ENCODE measurements around the gene PSMD9.
A peak's percentile ranks its signal among the peaks of the same experiment; 100 is the strongest.
"Not testable (repeated sequence)": the region's sequence is repeated elsewhere in the genome, so short reads cannot be mapped to it uniquely, and the experiment has no call there.

PSMD9 gene

DNA sequence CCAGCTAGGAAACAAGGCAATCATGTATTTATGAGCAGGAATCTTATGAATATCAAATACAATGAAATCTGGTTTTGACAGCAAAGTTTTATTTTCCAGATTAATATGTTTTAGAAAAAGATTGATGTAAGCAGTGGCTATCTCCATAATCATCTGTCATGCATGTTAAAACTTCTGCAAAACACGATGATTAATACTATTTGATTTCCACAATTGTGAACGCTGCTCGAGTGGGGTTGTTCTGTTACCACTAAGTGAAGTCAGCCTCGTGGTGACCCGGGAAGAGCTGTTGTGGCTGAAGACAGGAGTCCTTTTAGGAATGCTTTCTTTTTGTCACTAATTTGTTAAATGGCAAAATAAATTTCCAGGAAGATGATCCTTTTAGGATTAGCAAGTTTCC is 39.2 kb downstream of the PSMD9 start:
- WGBS (ENCODE audit: extremely low coverage, insufficient coverage, insufficient read length), result no CpG with 5 or more reads among the region's 5 CpGs
- peaks cover 8% of the 10 kb centered on the region for H3K79me1 ChIP-seq (ENCODE audit: low read length)
- H3K4me3 ChIP-seq (ENCODE audit: low read depth, low read length), result no peak overlapping the region
- H3K4me2 ChIP-seq (ENCODE audit: low read length), result no peak overlapping the region
- no peak overlapping the region for H2AK5ac ChIP-seq (ENCODE audit: low read length)
- no peaks in the 10 kb centered on the region for H3K27me3 ChIP-seq (ENCODE audit: insufficient read depth, low read length)
- H4K12ac ChIP-seq (ENCODE audit: low read depth, low read length), result no peak overlapping the region
- no peak overlapping the region for H2BK5ac ChIP-seq (ENCODE audit: low read depth, low read length, poor library complexity)
- no peak overlapping the region for H4K8ac ChIP-seq (ENCODE audit: low read depth, low read length)
- H3K18ac ChIP-seq (ENCODE audit: low read length), result no peak overlapping the region
- H2BK12ac ChIP-seq (ENCODE audit: low read length), result no peak overlapping the region
- no peak overlapping the region for H3K23ac ChIP-seq (ENCODE audit: low read length)
- H3K79me2 ChIP-seq (ENCODE audit: control insufficient read depth, insufficient read depth, low read length, poor library complexity), result no peaks in the 10 kb centered on the region
- H3K14ac ChIP-seq (ENCODE audit: low read length), result no peak overlapping the region
- no peak for DNase-seq
- no peak overlapping the region for H2BK120ac ChIP-seq (ENCODE audit: insufficient read depth, low read length, poor library complexity)
- no peak overlapping the region for H3K27ac ChIP-seq (ENCODE audit: low read depth, low read length)
- H4K91ac ChIP-seq (ENCODE audit: low read depth, low read length), result no peak overlapping the region
- no peak overlapping the region for H2AFZ ChIP-seq (ENCODE audit: insufficient read depth, low read length, poor library complexity)
- peaks cover 10 to 17% of the 10 kb centered on the region in 2 experiments for H3K4me1 ChIP-seq (ENCODE audit: control insufficient read depth in 1 of 2, insufficient read depth in 2 of 2, low read length in 2 of 2)
- H3K9me3 ChIP-seq (ENCODE audit: insufficient read depth, low read depth, low read length), result no peaks in the 10 kb centered on the region
- H3K9ac ChIP-seq (ENCODE audit: low read length), result no peak overlapping the region
- no peak overlapping the region for H3K4ac ChIP-seq (ENCODE audit: low read depth, low read length)
- no peaks in the 10 kb centered on the region for H3K36me3 ChIP-seq (ENCODE audit: control insufficient read depth in 1 of 2, insufficient read depth in 2 of 2, low read length in 2 of 2)

GRCh38 chr12:121929545-121929944 is 41.0 kb downstream of the PSMD9 start:
- WGBS (ENCODE audit: extremely low coverage, insufficient coverage, insufficient read length), result no CpG with 5 or more reads among the region's 7 CpGs
- not testable (repeated sequence) for H3K18ac ChIP-seq (ENCODE audit: low read length); H3K4me2 ChIP-seq (ENCODE audit: low read length); H3K36me3 ChIP-seq (ENCODE audit: control insufficient read depth in 1 of 2, insufficient read depth in 2 of 2, low read length in 2 of 2); H2AFZ ChIP-seq (ENCODE audit: insufficient read depth, low read length, poor library complexity); H3K9me3 ChIP-seq (ENCODE audit: insufficient read depth, low read depth, low read length); H3K23ac ChIP-seq (ENCODE audit: low read length); H4K12ac ChIP-seq (ENCODE audit: low read depth, low read length); H2BK5ac ChIP-seq (ENCODE audit: low read depth, low read length, poor library complexity); H4K8ac ChIP-seq (ENCODE audit: low read depth, low read length); H2BK120ac ChIP-seq (ENCODE audit: insufficient read depth, low read length, poor library complexity); H3K9ac ChIP-seq (ENCODE audit: low read length); H2AK5ac ChIP-seq (ENCODE audit: low read length); H4K91ac ChIP-seq (ENCODE audit: low read depth, low read length); H3K27me3 ChIP-seq (ENCODE audit: insufficient read depth, low read length); DNase-seq; H3K79me2 ChIP-seq (ENCODE audit: control insufficient read depth, insufficient read depth, low read length, poor library complexity); H3K14ac ChIP-seq (ENCODE audit: low read length); H3K4me3 ChIP-seq (ENCODE audit: low read depth, low read length); H3K4ac ChIP-seq (ENCODE audit: low read depth, low read length); H2BK12ac ChIP-seq (ENCODE audit: low read length); H3K79me1 ChIP-seq (ENCODE audit: low read length); H3K27ac ChIP-seq (ENCODE audit: low read depth, low read length)
- peaks cover 14 to 26% of the 10 kb centered on the region in 2 experiments for H3K4me1 ChIP-seq (ENCODE audit: control insufficient read depth in 1 of 2, insufficient read depth in 2 of 2, low read length in 2 of 2)

DNA sequence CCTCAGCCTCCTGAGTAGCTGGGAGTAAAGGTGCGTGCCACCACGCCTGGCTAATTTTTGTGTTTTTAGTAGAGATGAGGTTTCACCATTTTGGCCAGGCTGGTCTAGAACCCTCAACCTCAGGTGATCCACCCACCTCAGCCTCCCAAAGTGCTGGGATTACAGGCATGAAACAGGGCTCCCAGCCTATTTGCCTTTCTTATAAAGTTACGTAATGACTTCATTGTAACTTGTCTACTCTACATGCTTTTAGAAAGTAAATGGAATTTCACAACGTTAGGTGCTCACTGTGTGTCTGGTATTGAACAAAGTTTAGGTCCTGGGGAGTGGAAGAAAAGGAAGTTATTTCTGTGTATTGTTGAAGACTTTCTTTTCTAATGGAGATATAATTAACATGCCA is 42.3 kb downstream of the PSMD9 start:
- no peak overlapping the region for H2AFZ ChIP-seq (ENCODE audit: insufficient read depth, low read length, poor library complexity)
- H3K14ac ChIP-seq (ENCODE audit: low read length), result no peak overlapping the region
- no peak overlapping the region for H3K4me3 ChIP-seq (ENCODE audit: low read depth, low read length)
- no peak overlapping the region for H3K27ac ChIP-seq (ENCODE audit: low read depth, low read length)
- no CpG with 5 or more reads among the region's 4 CpGs for WGBS (ENCODE audit: extremely low coverage, insufficient coverage, insufficient read length)
- H2BK120ac ChIP-seq (ENCODE audit: insufficient read depth, low read length, poor library complexity), result no peak overlapping the region
- peaks cover 8 to 17% of the 10 kb centered on the region in 2 experiments for H3K4me1 ChIP-seq (ENCODE audit: control insufficient read depth in 1 of 2, insufficient read depth in 2 of 2, low read length in 2 of 2)
- H3K9me3 ChIP-seq (ENCODE audit: insufficient read depth, low read depth, low read length), result peaks cover 1% of the 10 kb centered on the region
- no peaks in the 10 kb centered on the region for H3K79me1 ChIP-seq (ENCODE audit: low read length)
- H3K36me3 ChIP-seq (ENCODE audit: control insufficient read depth in 1 of 2, insufficient read depth in 2 of 2, low read length in 2 of 2), result no peaks in the 10 kb centered on the region
- no peak overlapping the region for H2BK12ac ChIP-seq (ENCODE audit: low read length)
- H3K4ac ChIP-seq (ENCODE audit: low read depth, low read length), result no peak overlapping the region
- H3K27me3 ChIP-seq (ENCODE audit: insufficient read depth, low read length), result no peaks in the 10 kb centered on the region
- DNase-seq, result no peak
- H3K9ac ChIP-seq (ENCODE audit: low read length), result no peak overlapping the region
- no peak overlapping the region for H4K12ac ChIP-seq (ENCODE audit: low read depth, low read length)
- no peak overlapping the region for H4K91ac ChIP-seq (ENCODE audit: low read depth, low read length)
- no peaks in the 10 kb centered on the region for H3K79me2 ChIP-seq (ENCODE audit: control insufficient read depth, insufficient read depth, low read length, poor library complexity)
- no peak overlapping the region for H3K18ac ChIP-seq (ENCODE audit: low read length)
- H3K23ac ChIP-seq (ENCODE audit: low read length), result no peak overlapping the region
- no peak overlapping the region for H2BK5ac ChIP-seq (ENCODE audit: low read depth, low read length, poor library complexity)
- no peak overlapping the region for H4K8ac ChIP-seq (ENCODE audit: low read depth, low read length)
- H3K4me2 ChIP-seq (ENCODE audit: low read length), result no peak overlapping the region
- no peak overlapping the region for H2AK5ac ChIP-seq (ENCODE audit: low read length)

- no CpG with 5 or more reads among the region's 3 CpGs for WGBS (ENCODE audit: extremely low coverage, insufficient coverage, insufficient read length)
- Histone ChIP-seq H3K14ac (ENCODE audit: low read length) (no peak overlapping the region), H3K4me3 (ENCODE audit: low read depth, low read length) (no peak overlapping the region), H3K27me3 (ENCODE audit: insufficient read depth, low read length) (no peaks in the 10 kb centered on the region), H2AK5ac (ENCODE audit: low read length) (no peak overlapping the region), H3K9ac (ENCODE audit: low read length) (no peak overlapping the region), H2BK5ac (ENCODE audit: low read depth, low read length, poor library complexity) (no peak overlapping the region), H3K36me3 (ENCODE audit: control insufficient read depth in 1 of 2, insufficient read depth in 2 of 2, low read length in 2 of 2) (peaks cover 0 to 1% of the 10 kb centered on the region in 2 experiments), H3K4ac (ENCODE audit: low read depth, low read length) (no peak overlapping the region), H3K79me1 (ENCODE audit: low read length) (no peaks in the 10 kb centered on the region), H3K79me2 (ENCODE audit: control insufficient read depth, insufficient read depth, low read length, poor library complexity) (no peaks in the 10 kb centered on the region), H3K4me1 (ENCODE audit: control insufficient read depth in 1 of 2, insufficient read depth in 2 of 2, low read length in 2 of 2) (peaks cover 8 to 17% of the 10 kb centered on the region in 2 experiments), H3K23ac (ENCODE audit: low read length) (no peak overlapping the region), H4K8ac (ENCODE audit: low read depth, low read length) (no peak overlapping the region), H3K4me2 (ENCODE audit: low read length) (no peak overlapping the region), H4K12ac (ENCODE audit: low read depth, low read length) (no peak overlapping the region), H2AFZ (ENCODE audit: insufficient read depth, low read length, poor library complexity) (no peak overlapping the region), H3K18ac (ENCODE audit: low read length) (no peak overlapping the region), H4K91ac (ENCODE audit: low read depth, low read length) (no peak overlapping the region), H3K9me3 (ENCODE audit: insufficient read depth, low read depth, low read length) (peaks cover 4% of the 10 kb centered on the region), H2BK12ac (ENCODE audit: low read length) (no peak overlapping the region), H2BK120ac (ENCODE audit: insufficient read depth, low read length, poor library complexity) (no peak overlapping the region), H3K27ac (ENCODE audit: low read depth, low read length) (no peak overlapping the region)
- DNase-seq, result peak in 1 of 2 donors; percentile 22
These were observed 43.6 kb downstream of the PSMD9 start for GRCh38 chr12:121932176-121932536.
